PC-3 (cell line): ENCODE results near the gene GPR68. TPM values are rescaled to one million over a fixed set of nuclear protein-coding genes. Genes with fewer than 3 reads are reported as not detected.

Experiments
- ATAC-seq: fragments of 200-7000 bp; cut with Tn5 transposase; 2 replicates; pipeline ENCODE4 v1.9.1; 2020; ENCODE audit warnings: mild to moderate bottlenecking, moderate library complexity
- BruUV-seq: library from RNA; stranded (reverse); fragments of 400-500 nt; replicated peaks from 2 replicates; lab custom pipeline; 2021; lab: Mats Ljungman, UMichigan
- CTCF ChIA-PET: fragments of 300-600 bp; sonication (Branson Sonifier 250); formaldehyde crosslinking; loops from one replicate; lab custom pipeline; 2022; ENCODE audit warnings: antibody characterized with exemption; lab: Charles Lee
- POLR2A ChIA-PET: fragments of 300-600 bp; sonication (Branson Sonifier 250); formaldehyde crosslinking; loops from one replicate; lab custom pipeline; 2022; ENCODE audit warnings: antibody characterized with exemption; ENCODE audit not compliant: unreplicated experiment; lab: Charles Lee
- DNase-seq: peaks from one replicate; pipeline ENCODE4 v3.0.0-alpha.2; 2015
- H2AFZ ChIP-seq: fragments of 300-600 bp; sonication (generic); 2 replicates; pipeline ENCODE4 v1.6.0; 2016; ENCODE audit warnings: antibody characterized with exemption, low read length
- H3F3A ChIP-seq: fragments of 300-600 bp; sonication (generic); one replicate; pipeline ENCODE4 v1.6.0; 2017; ENCODE audit warnings: antibody characterized with exemption, low read length, control low read depth, mild to moderate bottlenecking; ENCODE audit not compliant: unreplicated experiment
- H3K27ac ChIP-seq: fragments of 300-600 bp; sonication (generic); 2 replicates; pipeline ENCODE4 v1.5.1; 2016; ENCODE audit warnings: mild to moderate bottlenecking, low read length
- H3K27me3 ChIP-seq: fragments of 300-600 bp; sonication (generic); 2 replicates; pipeline ENCODE4 v1.6.1; 2016; ENCODE audit warnings: low read length, mixed read lengths
- H3K36me3 ChIP-seq: fragments of 300-600 bp; sonication (generic); 2 replicates; pipeline ENCODE4 v1.6.1; 2016; ENCODE audit warnings: low read depth, mixed run types, low read length, mixed read lengths
- H3K4me1 ChIP-seq: fragments of 300-600 bp; sonication (generic); 2 replicates; pipeline ENCODE4 v1.5.1; 2016; ENCODE audit warnings: low read length; ENCODE audit not compliant: insufficient read depth
- H3K4me2 ChIP-seq: fragments of 300-600 bp; sonication (generic); 2 replicates; pipeline ENCODE4 v1.6.0; 2016; ENCODE audit warnings: low read length
- H3K4me3 ChIP-seq: fragments of 300-600 bp; sonication (generic); 2 replicates; pipeline ENCODE4 v1.5.1; 2016; ENCODE audit warnings: mild to moderate bottlenecking, low read length, mixed read lengths
- H3K79me2 ChIP-seq: fragments of 300-600 bp; sonication (generic); 2 replicates; pipeline ENCODE4 v1.6.1; 2017; ENCODE audit warnings: low read length, mixed read lengths
- H3K9ac ChIP-seq: fragments of 300-600 bp; sonication (generic); 2 replicates; pipeline ENCODE4 v1.6.0; 2016; ENCODE audit warnings: mild to moderate bottlenecking, low read length
- H3K9me2 ChIP-seq: fragments of 300-600 bp; sonication (generic); replicated peaks from 2 replicates; pipeline ENCODE4 v1.6.1; 2016; ENCODE audit warnings: mixed run types, low read length, mixed read lengths
- H3K9me3 ChIP-seq: fragments of 300-600 bp; sonication (generic); 2 replicates; pipeline ENCODE4 v1.6.1; 2016; ENCODE audit warnings: low read length, mixed read lengths
- H4K20me1 ChIP-seq: fragments of 300-600 bp; sonication (generic); 2 replicates; pipeline ENCODE4 v1.6.1; 2016; ENCODE audit warnings: low read length, mixed read lengths
- EZH2 ChIP-seq: fragments of 300-600 bp; sonication (generic); IDR thresholded peaks from one replicate; pipeline ENCODE4 v1.6.1; 2017; ENCODE audit warnings: antibody characterized with exemption, mild to moderate bottlenecking, low read length; ENCODE audit not compliant: unreplicated experiment
- EZH2phosphoT487 ChIP-seq: fragments of 300-600 bp; sonication (generic); IDR thresholded peaks from 2 replicates; pipeline ENCODE4 v1.6.1; 2018; ENCODE audit warnings: mild to moderate bottlenecking, antibody characterized with exemption, low read length, borderline replicate concordance
- intact Hi-C: fragments of 100-400 bp; cut with micrococcal nuclease; formaldehyde crosslinking; loops from 2 replicates; pipeline ENCODE4 v1.9.0; 2023
- total RNA-seq: library from RNA; depleted of rRNA; stranded (reverse); fragments of >200 nt; gene quantifications from 2 replicates; pipeline ENCODE4 v1.2.3, GENCODE V29; 2014
- TF ChIP-seq, protein P1 (sequence below): fragments of 300-600 bp; sonication (generic); conservative IDR thresholded peaks from 2 replicates; pipeline ENCODE4 v1.5.1; 2017; ENCODE audit warnings: antibody characterized with exemption, low read depth, mild to moderate bottlenecking, low read length

Gene GPR68
- total RNA-seq, 1 experiment from 2014 or later = 1.5 TPM

DNA sequence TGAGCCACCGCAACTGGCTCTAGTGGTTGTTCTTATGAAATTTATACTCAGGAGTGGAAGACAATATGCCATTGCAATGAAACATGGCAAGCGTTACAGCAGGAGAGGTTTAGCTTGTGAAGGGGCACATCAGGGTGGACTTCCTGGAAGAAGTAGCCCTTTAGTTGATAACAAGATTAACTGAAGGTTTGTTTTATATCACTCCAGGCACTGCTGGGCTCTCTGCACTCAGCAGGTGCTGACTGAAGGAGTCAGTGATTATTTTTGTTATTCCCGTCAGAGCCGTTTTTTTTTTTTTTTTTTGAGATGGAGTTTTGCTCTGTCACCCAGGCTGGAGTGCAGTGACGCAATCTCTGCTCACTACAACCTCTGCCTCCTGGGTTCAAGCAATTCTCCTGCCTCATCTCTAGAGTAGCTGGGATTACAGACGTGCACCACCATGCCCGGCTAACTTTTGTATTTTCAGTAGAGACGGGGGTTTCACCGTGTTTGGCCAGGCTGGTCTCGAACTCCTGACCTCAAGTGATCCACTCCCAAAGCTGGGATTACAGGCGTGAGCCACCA is 17.6 kb upstream of the GPR68 start:
- ChIA-PET POLR2A (interaction anchor here (0.6 kb wide), 1 partner anchor 19 kb away, joined by 4 read pairs; no protein-coding TSS in a partner anchor), CTCF (no interaction called here)
- no peaks in the 10 kb centered on the region for H3K9me2 ChIP-seq
- DNase-seq (no peak), ATAC-seq (no peak)
- no peak overlapping the region for H3K27ac ChIP-seq
- H4K20me1 ChIP-seq = no peaks in the 10 kb centered on the region
- H2AFZ ChIP-seq = no peak overlapping the region
- H3K4me2 ChIP-seq = no peak overlapping the region
- no peaks in the 10 kb centered on the region for H3K9me3 ChIP-seq
- H3K9ac ChIP-seq = no peak overlapping the region
- no peaks in the 10 kb centered on the region for H3F3A ChIP-seq
- no peaks in the 10 kb centered on the region for H3K4me1 ChIP-seq
- H3K36me3 ChIP-seq = no peaks in the 10 kb centered on the region
- no peak overlapping the region for H3K4me3 ChIP-seq
- no peaks in the 10 kb centered on the region for H3K27me3 ChIP-seq
- TF ChIP-seq EZH2phosphoT487 = no peak
- TF ChIP-seq, protein P1, sequence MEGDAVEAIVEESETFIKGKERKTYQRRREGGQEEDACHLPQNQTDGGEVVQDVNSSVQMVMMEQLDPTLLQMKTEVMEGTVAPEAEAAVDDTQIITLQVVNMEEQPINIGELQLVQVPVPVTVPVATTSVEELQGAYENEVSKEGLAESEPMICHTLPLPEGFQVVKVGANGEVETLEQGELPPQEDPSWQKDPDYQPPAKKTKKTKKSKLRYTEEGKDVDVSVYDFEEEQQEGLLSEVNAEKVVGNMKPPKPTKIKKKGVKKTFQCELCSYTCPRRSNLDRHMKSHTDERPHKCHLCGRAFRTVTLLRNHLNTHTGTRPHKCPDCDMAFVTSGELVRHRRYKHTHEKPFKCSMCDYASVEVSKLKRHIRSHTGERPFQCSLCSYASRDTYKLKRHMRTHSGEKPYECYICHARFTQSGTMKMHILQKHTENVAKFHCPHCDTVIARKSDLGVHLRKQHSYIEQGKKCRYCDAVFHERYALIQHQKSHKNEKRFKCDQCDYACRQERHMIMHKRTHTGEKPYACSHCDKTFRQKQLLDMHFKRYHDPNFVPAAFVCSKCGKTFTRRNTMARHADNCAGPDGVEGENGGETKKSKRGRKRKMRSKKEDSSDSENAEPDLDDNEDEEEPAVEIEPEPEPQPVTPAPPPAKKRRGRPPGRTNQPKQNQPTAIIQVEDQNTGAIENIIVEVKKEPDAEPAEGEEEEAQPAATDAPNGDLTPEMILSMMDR = no peak
- TF ChIP-seq EZH2 = no peak
- intact Hi-C loops = no loop called here
- no peaks in the 10 kb centered on the region for H3K79me2 ChIP-seq
- BruUV-seq = no TSS peak

DNA sequence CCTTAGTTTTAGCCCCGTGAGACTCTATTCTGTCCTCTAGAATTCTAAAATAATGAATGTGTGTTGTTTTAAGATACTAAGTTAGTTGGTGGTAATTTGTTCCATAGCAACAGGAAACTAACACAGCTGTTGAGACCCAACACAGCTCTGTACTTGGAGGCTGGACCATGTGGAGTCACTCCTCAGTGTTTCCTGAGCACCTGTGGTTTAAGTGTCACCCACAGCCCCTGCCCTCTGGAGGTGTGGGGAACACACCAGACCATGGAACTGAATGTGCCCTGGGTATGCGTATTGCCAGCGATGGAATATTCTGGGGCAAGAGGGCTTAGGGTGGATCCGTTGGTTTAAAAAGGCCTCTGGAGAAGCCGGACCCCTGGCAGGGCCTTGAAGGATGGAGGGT is 16.6 kb upstream of the GPR68 start:
- Histone ChIP-seq H3F3A (no peaks in the 10 kb centered on the region), H3K27me3 (no peaks in the 10 kb centered on the region), H3K79me2 (no peaks in the 10 kb centered on the region), H3K4me3 (no peak overlapping the region), H3K9ac (no peak overlapping the region), H3K9me2 (no peaks in the 10 kb centered on the region), H3K4me2 (no peak overlapping the region), H3K9me3 (no peaks in the 10 kb centered on the region), H3K36me3 (no peaks in the 10 kb centered on the region), H4K20me1 (no peaks in the 10 kb centered on the region), H3K4me1 (no peaks in the 10 kb centered on the region), H3K27ac (no peak overlapping the region), H2AFZ (no peak overlapping the region)
- no TSS peak for BruUV-seq
- DNase-seq (no peak), ATAC-seq (no peak)
- POLR2A ChIA-PET = no interaction called here
- TF ChIP-seq, protein P1 = no peak
- no peak for TF ChIP-seq EZH2
- no peak for TF ChIP-seq EZH2phosphoT487
- intact Hi-C loops = no loop called here
- CTCF ChIA-PET = no interaction called here

DNA sequence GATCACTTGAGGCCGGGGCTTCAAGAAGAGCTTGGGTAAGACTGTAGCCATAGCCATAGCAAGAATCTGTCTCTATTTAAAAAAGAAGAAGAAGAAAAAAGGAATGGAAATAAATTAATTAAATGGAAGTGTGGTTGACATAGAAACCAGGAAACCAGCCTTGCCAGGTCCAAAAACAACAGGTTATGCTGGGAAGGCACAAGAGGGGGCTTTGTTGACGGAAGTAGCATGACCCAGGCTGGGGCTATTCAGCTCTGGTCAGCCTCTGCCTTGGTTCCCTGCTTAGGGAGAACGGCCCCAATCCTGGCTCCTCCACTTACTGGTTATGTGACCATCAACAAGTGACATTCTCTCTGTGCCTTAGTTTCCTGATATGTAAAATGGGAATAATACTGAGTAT is 14.4 kb upstream of the GPR68 start:
- H4K20me1 ChIP-seq = no peaks in the 10 kb centered on the region
- H3K79me2 ChIP-seq = no peaks in the 10 kb centered on the region
- no peak for DNase-seq
- POLR2A ChIA-PET = no interaction called here
- no peak overlapping the region for H3K4me3 ChIP-seq
- no peak overlapping the region for H3K9ac ChIP-seq
- no peaks in the 10 kb centered on the region for H3K27me3 ChIP-seq
- BruUV-seq = no TSS peak
- TF ChIP-seq, protein P1 = no peak
- TF ChIP-seq EZH2phosphoT487 (no peak), EZH2 (no peak)
- CTCF ChIA-PET = no interaction called here
- intact Hi-C loops = no loop called here
- no peaks in the 10 kb centered on the region for H3F3A ChIP-seq
- no peaks in the 10 kb centered on the region for H3K9me2 ChIP-seq
- H3K27ac ChIP-seq = no peak overlapping the region
- H3K4me1 ChIP-seq = no peaks in the 10 kb centered on the region
- no peak overlapping the region for H3K4me2 ChIP-seq
- H2AFZ ChIP-seq = no peak overlapping the region
- no peaks in the 10 kb centered on the region for H3K9me3 ChIP-seq
- no peaks in the 10 kb centered on the region for H3K36me3 ChIP-seq
- no peak for ATAC-seq
